ENCODE data around the gene RNF150.

The RNF150 gene

GRCh38 chr4:140976768-140977167, 156.5 kb downstream of the RNF150 start:
- DNase-seq (ENCODE audit: low read depth), result no peak

- no peak for DNase-seq (ENCODE audit: low read depth)
These were observed 162.0 kb downstream of the RNF150 start for GRCh38 chr4:140971077-140971792.

DNA sequence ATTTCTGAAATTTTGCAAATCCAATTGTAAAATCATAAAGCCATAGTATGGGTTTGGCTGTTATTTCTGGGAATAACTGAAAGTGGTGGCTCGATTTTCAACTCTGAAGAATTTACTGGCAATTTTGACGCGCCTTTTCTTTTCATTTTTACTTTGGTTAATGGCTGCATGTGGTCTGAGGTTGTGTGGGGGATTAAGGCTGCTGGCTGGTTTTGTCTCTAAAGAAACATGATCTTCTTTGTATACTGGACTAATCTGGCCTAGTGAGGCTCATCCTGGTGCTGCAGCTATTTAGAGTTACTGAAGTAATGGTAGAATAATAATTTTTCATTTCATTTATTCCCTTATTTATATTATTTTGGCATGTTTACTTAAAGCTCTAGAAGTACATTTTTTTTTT, 164.0 kb downstream of the RNF150 start:
- DNase-seq (ENCODE audit: low read depth), result no peak

GRCh38 chr4:140968371-140968770, 164.9 kb downstream of the RNF150 start:
- no peak for DNase-seq (ENCODE audit: low read depth)

DNA sequence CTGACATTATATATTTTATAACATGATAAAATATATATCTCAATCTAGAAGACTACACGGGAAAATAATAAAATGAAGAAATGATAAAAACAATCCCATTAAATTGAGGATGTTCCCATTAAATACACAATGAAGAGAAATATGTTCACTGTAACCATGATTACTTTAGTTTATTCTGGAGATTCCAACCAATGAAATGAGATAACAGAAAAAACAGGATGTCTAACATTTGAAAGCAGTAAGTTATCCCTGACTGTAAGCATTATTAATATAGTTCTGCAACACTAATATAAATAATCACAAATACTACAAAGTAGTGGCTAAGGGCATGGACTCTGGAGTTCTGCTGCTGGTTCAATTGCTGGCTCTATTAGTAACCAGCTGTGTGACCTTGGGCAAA, 169.4 kb downstream of the RNF150 start:
- no peak for DNase-seq (ENCODE audit: low read depth)

DNA sequence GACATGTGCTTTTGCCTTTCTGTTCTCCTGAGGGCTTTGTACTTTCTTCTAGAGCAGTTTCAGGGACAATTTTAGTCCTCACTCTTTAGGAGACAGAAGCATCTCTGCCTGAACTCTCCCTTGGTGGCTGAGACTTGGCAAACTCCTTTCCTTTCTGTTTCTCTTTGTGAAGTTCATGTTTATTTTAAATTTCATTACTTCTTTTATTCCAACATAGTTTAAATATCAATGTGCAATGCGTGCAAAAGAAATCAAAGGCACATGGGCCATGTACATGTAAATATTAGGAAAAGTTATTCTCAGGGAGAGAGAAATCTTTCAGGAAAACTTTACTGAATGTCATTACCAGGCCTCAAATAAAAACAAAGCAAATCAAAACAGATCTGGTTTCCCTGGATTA, 177.6 kb downstream of the RNF150 start:
- no peak for DNase-seq (ENCODE audit: low read depth)

DNA sequence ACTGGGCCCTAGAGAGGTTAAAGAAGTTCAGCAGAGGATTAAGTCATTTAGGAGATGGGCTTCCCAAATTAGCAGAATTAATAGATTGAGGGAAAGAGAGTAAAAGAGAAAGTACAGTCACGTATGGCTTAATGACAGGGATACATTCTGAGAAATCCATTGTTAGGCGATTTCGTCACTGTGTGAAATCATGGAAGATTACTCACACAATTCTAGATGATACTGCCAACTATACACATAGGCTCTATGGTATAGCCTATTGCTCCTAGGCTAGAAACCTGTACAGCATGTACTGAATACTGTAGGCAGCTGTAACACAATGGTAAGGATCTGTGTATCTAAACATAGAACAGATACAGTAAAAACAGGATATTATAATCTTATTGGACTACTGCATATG, 180.6 kb downstream of the RNF150 start:
- no peak for DNase-seq (ENCODE audit: low read depth)

- no peak for DNase-seq (ENCODE audit: low read depth)
These were observed 185.8 kb downstream of the RNF150 start for GRCh38 chr4:140947506-140947905.

DNA sequence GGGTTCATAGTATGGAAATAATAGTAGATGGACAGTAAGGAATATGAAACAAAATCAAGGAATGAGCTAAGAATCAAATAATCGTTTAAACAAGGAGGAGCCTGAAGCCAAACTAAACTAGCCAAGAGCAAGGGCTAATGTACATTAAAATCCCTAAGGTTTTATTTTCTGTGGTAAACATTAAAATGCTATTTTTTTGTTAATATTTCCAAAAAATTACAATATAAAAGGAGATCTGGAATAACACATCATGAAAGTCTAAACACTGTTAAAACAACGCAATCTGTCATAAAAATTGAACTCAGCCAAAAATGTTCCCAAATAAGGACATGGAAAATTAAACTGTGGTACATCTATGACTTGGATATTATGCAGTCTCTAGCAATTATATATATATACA, 188.2 kb downstream of the RNF150 start:
- DNase-seq (ENCODE audit: low read depth), result no peak

GRCh38 chr4:140944572-140944971, 188.7 kb downstream of the RNF150 start:
- DNase-seq (ENCODE audit: low read depth), result peak; percentile 32

DNA sequence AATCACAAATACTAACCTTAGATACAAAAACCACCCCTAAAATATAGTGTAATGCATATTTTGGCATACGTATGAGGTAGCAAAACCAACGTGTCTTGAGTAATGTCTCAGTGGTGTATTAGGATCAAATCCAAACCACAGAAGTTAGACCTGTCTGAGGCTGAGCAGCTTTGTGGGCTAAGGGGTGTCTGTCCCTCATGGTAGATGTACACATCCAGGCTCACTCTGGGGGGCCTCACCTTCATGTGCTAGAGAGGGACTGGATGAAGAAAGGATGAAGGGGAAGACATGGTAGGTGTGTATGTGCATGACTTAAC, 189.1 kb downstream of the RNF150 start:
- DNase-seq (ENCODE audit: low read depth), result no peak

GRCh38 chr4:140943486-140944198, 189.6 kb downstream of the RNF150 start:
- peak; percentile 24 for DNase-seq (ENCODE audit: low read depth)

DNA sequence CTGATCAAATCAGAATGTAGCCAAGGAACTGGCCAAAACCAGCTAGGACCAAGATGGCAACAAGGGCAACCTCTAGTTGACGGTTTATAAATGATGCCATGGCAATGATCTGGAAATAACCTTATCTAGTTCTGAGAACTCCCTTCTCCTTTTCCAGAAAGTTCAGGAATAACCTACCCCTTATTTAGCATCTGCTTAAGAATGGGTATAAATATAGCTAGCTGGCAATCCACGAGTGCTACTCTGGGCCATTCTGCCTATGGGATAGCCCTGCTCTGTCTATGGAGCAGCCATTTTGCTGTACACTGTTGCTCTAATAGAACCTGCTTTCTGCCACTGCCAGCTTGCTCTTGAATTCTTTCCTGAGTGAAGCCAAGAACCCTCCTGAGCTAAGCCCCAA, 192.7 kb downstream of the RNF150 start:
- no peak for DNase-seq (ENCODE audit: low read depth)

GRCh38 chr4:140937866-140938265, 195.4 kb downstream of the RNF150 start:
- peak; percentile 49 for DNase-seq (ENCODE audit: low read depth)

DNA sequence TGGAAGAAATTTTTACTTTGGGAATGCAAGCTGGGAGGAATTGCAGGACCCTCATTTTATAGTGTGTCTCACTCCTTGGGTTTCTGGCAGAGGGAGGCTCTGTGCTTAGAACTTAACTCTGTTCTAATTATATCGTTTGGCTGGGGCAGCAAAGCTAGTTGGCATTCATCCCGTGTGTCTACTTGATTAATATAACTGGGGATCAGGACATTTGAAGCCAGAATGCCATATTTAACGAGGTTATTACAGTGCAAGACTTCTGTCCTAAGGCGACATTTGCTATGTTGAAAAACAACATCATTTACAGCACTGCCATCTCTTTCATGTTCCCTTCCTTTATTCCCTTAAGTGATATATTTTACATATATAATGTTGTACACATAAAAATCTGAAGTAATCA, 198.0 kb downstream of the RNF150 start:
- no peak for DNase-seq (ENCODE audit: low read depth)

- no peak for DNase-seq (ENCODE audit: low read depth)
These were observed 200.7 kb downstream of the RNF150 start for GRCh38 chr4:140932501-140933045.

DNA sequence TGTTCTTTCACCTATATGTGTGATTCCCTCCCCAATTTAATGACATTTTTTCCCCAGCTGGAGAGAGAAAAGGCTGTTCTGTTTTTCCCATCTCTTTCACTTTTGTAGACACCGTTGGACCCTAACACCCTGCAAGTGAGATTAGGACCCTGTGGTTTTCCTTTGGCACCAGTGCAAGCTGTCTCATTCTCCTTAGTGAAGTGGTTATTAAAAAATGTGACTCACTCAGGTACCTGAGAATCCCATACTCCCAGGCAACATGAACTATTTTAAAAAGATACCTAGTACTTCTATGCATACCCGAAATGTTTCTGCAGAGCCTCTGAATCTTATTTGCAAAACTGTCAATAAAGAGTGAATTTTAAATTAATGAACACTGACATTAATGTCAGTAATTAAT, 201.4 kb downstream of the RNF150 start:
- DNase-seq (ENCODE audit: low read depth), result no peak

GRCh38 chr4:140930557-140930956, 202.7 kb downstream of the RNF150 start:
- no peak for DNase-seq (ENCODE audit: low read depth)

DNA sequence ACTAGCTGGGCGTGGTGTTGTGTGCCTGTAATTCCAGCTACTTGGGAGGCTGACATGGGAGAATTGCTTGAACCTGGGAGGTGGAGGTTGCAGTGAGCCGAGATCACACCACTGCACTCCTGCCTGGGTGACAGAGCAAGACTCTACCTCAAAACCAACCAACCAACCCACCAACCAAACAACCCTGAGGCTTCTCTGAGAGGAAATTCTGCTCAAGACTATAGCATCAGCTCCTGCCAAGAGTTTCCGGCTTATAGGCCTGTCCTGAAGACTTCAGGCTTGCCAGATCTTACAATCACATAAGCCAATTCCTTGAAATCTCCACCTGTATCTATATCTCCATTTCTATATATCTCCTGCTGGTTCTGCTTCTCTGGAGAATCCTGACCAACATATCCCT, 203.3 kb downstream of the RNF150 start:
- no peak for DNase-seq (ENCODE audit: low read depth)

GRCh38 chr4:140928880-140929279, 204.4 kb downstream of the RNF150 start:
- DNase-seq (ENCODE audit: low read depth), result no peak

- DNase-seq (ENCODE audit: low read depth), result no peak
These were observed 206.6 kb downstream of the RNF150 start for GRCh38 chr4:140926672-140927071.

DNA sequence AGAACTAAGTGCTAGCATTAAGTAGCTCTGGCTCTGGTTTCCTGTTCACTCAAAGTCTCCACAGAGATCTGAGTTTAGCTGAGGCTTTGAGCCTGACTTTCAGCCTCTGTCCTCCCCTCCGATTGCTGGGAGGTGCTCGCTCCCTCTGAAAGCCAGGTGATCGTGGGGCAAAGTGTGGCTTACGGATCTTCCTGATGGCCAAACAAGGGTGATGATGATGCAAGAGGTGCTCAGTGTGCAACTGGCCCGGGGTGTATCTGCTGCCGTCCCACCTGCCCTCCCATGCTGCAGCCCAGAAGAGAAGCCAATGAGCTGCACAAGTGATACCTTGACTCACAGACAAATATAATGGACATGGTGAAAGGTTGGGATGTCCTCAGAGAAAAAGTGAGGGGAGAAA, 207.9 kb downstream of the RNF150 start:
- DNase-seq (ENCODE audit: low read depth), result no peak

DNA sequence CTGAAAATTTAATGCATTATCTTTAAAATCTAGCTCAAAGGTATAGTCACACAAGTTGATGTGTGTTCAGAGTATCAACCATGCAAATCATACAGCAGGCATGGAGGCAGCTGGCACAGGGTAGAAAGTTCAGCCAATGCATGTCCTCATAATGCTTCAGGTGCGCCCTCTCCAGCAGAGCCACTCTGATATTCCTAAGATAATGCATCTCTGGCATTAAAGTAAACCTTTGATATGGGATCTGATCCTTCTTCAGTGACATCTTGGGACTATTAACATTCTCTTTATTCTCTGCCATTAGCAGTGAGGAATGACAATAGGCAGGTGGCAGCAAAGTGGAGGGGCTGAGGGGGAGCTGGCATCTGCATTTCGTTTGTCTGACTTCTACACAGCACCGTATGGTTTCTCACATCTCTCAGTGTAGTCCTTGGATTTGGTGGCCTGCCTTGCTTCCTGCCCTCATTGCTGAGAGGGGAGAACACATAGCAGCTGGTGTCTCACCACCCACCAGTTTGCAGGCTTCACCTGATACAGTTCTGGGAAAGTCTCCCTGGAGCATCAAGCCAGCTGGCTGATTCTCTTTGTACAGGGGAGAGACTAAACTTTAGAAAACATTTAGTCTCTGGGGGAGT, 208.4 kb downstream of the RNF150 start:
- no peak for DNase-seq (ENCODE audit: low read depth)
